DMS53 treated with DMSO at 0.1 percent for 48 hours (cell line): ENCODE data around the gene CTCFL.

Source experiments
- DNase-seq: peaks from one replicate; lab custom pipeline; 2025; ENCODE audit not compliant: unreplicated experiment; lab: John Stamatoyannopoulos, UW

Gene CTCFL

DNA sequence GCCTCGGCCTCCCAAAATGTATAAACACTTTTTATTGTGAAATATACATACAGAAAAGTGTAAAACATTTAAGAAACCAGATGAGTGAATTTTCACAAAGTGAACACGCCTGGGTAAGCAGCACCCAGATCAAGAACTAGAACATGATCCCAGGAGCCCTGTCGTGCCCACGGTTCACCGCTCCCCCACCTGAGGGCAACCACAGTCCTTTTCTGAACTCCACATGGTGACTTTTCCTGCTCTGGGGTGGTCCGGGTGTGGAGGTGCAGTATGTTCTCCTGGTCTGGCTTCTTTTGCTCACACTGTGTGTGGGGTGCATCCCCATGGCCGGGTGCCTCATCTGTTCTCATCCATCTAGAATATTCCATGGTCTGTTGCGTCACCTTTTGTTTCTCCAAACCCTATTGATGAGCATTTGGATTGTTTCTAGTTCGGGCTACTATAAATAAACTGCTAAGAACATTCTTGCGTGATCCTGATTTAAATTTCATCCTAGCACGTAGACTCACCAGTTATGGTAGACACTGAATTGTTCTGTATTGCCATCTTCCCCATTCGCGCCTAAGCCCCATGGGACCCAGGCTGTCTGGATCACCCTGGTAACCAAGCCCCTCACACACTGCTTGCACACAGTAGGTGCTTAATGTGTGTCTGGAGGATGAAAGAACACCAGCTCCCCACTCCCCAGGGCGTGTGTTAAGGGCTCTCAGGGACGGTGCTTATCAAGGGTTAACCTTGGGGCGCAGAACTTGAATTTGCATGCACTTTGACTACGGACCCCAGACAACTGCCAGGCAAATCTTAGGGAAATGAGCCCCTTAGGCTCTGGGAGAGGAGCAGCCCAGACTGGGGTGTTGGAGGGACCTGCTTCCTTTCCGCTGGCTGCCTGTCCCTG, 56.2 kb downstream of the CTCFL start:
- no peak for DNase-seq

DNA sequence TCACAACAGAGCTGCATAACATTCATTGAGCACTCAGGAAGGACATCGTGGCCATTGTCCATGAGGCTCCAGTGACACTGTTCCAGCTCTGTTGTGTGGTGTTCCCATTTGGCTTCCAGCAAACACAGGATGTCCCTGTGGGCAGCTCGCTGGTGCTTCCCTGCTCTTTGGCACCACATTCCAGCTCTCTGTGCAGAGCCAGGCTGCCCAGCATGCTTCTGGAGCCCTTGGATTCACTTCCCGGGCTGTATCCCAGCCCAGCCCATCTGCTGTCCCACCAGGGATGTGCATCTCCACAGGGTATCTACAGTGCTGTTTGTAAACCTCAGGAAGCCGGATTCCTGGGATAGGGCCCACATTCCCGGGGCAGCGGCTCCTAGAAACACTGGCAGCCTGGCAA, 57.2 kb downstream of the CTCFL start:
- DNase-seq, result no peak

DNA sequence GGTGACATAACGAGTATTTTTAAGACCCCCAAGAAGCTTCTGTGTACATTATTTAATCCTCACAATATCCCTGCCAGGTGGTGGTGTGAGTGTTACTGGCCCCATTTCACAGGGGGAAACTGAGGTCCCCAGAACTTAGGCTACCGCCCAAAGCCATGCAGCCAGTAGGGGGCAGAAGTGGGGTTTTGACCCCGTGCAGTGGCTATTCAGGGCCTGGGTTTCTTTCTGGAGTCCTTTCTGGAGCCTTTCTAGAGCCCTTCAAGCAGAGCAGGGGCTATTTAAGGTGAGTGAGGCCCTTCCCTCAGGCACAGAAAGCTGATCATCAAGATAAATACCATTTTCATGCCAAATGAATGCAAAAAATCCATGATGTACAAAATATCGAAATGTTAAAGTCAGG, 59.0 kb downstream of the CTCFL start:
- no peak for DNase-seq

DNA sequence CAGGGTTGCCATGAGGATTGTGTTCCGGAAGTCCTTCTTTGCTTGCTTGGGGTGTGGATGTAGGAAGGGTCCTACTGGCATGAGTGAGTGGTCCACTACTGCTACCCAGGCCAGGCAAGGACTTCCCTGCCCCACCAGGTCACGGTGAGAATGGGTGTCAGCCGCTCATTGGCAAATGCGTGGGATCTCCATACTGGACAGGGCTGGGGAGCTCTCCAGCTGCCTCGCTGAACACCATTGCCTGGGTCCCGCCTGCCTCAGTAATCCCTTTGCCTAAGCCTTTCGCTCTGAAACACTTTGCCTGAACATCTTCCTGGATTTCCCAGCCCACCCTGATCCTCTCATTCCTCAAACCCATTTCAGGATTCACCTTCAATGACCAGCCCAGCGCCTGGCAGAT, 59.5 kb downstream of the CTCFL start:
- no peak for DNase-seq

DNA sequence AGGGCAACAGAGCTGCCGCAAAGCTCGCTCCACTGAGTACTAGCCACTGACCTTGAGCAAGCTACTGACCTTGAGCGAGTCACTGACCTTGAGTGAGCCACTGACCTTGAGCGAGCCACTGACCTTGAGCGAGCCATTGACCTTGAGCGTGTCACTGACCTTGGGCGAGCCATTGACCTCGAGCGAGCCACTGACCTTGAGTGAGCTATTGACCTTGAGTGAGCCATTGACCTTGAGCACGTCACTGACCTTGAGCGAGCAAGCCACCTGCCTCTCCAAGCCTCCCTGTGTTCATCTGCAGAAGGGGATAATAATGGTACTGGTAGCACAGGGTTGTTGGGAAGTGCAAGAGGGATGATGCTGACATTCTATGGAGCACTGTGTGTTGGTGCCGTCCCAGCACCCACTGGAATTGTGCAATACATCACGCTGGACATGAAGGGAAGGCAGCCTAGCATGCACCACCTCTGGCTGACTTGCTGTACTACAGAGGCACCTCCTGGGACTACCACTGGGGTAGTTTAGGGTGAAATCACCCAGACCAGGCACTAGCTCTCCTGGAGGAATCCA, 60.2 kb downstream of the CTCFL start:
- no peak for DNase-seq

DNA sequence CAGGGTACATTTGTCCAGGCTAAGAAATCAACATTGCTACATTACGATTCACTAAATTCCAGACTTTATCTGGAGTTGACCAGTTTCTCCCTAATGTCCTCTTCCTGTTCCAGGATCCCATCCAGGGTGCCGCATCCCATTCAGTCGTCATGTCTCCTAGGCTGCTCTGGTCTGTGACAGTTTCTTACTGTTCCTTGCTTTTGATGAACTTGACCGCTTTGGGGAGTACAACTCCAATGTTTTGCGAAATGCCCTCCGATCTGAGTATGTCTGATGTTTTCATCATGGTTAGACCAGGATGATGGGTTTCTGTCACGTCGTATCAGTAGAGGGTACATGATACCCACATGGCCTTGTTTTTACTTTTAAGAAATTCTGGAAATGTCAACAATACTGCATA, 62.2 kb downstream of the CTCFL start:
- no peak for DNase-seq

DNA sequence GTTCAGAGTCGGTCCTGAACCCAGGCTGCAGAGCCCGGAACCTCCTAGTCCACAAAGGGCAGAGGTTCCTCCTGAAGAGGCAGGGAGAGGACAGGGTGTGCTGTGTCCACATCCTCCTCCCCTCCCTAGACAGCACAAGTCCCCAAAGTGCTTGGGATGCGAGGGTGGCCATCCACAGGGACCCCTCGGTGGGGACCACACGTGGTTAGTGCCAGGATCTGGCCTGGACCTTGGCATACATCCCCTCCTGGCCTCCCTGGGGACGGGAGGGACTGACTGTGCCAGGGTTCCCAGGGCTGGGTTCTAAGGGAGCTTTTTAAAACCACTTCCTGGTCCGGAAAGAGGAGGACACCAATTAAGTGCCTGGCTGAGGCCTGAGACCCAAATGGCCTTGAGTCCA, 63.2 kb downstream of the CTCFL start:
- no peak for DNase-seq

DNA sequence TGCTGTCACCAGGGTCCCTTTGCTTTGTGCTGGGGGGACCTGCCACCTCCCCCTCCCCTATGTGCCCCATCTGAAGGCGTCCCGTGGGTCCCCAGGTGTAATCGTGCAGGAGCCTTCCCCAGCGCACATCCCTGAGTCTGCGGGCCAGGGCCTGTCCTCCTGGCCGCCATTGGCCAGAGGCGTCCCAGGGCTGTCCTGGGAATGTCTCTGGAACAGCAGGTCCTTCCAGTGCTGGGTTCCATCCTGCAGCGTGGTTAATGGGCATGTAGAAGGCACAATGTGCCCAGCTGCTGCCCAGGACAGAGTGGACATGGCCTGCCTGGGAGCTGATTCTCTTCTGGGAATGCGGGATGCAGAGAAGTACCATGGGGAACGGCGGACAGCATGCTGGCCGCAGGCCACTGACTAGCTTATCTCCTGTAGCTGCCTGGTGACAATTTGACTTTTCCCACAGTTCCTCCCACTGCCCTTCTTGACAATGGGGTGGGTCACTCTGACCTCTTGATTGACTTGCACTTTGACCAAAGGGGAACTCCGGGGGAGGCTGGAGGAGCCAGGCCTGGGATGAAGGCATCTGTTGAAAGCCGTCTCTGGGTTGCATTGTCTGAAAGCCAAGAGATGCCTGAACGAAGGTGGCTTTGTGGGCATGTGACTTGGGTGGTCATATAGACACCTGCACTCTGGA, 64.0 kb downstream of the CTCFL start:
- DNase-seq, result no peak

DNA sequence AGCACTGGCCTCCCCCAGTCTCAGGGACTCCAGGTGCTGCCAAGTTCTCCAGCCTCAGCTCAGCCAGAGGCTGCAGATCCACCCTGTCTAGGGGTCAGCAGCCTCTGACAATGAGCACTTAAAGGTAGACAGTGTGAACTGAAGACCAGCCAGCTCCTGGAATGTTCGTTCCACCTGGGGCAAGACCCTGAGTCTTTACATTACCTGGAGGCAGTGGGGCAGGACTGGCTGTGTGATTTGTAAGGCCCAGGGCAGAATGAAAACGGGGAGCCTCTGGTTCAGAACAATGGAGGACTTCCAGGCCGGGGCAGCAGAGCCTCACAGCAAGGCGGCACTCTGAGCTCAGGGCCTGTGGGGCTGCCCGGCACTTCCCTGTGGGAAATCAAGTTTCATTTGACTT, 65.0 kb downstream of the CTCFL start:
- no peak for DNase-seq

DNA sequence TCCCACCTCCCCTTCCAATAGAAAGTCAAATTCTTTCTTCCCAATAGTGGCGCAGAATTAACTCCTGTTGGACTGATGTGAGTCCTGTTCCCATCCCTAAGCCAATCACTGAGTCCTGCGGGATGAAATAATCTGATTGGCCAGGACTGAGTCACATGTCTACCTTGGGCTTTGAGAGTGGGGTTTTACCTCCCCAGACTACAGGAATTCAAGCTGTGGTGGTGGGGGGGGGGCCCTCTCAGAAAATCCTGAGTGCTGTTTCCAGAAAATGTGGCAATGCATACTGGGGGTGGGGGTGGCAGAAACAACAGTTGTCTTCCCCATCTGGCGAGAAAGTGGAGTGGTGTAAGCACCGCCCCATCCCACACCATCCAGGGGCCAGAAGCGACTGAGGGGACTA, 65.7 kb downstream of the CTCFL start:
- DNase-seq, result no peak

DNA sequence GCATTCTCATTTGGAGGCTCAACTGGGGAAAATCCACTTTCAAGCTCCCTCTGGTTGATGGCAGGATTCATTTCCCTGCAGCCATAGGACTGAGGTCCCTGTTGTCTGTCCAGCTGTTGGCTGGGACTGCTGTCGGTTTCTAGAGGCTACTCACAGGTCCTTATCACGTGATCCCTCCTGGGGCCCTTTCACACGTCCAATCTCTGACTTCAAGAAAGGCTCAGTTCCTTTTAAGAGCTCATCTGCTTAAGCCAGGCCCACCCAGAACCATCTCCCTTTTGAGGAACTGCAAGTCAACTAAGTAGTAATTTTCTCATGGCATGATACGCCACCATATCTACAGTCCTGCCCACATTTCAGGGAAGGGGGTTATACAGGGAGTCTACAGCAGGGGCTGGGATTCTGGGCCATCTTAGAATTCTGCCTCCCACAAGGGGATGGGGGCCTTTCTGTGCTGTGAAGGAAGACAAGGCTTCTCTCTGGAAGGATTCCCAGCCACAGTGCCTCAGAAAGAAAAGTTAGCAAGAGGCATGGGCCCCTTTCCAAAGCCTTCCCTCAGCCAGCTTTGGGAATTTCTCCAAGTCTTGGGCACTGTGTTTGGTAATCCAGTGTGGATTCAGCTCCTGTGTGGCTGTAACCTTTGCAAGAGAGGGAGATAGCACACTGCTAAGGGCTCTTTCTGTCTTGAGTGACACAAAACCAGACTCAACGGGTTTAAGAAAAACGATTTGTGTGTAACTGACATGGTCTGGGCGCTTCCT, 66.4 kb downstream of the CTCFL start:
- no peak for DNase-seq

DNA sequence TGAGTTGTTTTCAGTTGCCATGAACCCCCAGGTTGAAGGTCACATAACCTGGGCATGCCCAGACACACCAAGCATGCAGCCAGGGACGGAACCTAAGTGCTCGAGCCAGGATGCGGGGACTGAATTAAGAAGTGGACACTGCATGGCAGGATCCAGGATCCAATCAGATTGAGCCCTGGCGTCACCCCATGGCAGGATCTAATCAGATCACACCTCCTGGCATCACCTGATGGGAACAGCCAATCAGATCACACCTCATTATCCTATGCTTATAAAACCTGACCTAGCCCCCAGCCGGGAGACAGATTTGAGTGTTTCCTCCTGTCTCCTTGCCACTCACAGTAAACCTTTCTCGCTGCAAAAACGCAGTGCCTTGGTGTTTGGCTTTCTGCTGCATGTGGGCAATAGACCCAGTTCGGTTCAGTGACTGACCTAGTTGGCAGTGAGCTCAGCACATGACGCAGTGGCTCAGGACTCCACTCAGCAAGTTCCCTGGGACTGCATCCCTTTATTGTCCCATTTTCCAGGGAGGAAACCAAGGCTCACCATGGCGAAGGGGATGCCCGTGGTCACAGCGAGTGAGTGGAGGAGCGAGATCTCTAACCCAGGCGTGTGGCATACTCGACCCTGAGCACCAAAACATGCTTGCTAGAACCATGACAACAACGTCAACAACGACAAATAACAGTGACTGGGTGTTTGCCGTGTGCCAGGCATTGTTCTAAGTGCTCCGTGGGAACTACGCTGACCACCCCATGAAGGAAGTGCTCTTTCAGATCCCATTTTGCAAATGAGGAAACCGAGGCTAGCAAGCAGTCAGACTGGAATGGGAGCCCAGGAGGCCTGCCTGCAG, 67.5 kb downstream of the CTCFL start:
- DNase-seq, result no peak

DNA sequence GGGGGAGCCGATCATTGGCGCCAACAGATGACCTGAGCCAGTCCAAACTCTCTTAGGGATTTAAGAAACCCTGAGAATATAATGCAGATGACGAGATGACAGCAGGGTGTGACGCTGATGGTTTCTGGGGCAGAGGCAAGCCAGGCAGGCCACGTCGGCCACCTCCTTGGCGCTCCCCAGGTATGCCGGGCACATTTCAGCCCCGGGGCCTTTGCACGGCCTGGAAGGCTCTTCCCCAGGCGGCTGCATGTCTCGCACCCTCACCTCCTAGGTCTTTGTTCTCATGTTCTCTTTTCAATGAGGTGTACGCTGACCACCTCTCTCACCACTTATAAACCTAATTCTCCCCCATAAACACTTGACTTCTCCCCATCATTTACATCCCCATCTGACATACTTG, 68.8 kb downstream of the CTCFL start:
- no peak for DNase-seq

DNA sequence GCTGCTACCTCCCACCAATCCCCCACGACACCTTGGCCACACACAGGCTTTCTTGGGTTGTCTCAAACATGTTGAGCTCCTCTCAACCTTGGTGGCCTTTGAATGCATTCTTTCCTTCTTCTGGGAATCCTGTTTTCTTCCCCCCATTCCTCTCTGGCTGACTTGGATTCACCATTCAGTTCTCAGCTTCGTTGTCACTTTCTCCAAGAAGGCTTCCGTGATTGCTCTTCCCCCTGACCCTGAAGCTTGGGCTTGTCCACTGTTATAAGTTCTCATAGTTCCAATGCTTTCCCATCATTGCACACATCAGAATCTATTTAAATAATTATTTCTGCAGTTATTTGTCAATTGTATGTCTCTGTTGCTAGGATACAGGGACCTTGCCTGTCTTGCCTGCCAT, 69.6 kb downstream of the CTCFL start:
- DNase-seq, result no peak

DNA sequence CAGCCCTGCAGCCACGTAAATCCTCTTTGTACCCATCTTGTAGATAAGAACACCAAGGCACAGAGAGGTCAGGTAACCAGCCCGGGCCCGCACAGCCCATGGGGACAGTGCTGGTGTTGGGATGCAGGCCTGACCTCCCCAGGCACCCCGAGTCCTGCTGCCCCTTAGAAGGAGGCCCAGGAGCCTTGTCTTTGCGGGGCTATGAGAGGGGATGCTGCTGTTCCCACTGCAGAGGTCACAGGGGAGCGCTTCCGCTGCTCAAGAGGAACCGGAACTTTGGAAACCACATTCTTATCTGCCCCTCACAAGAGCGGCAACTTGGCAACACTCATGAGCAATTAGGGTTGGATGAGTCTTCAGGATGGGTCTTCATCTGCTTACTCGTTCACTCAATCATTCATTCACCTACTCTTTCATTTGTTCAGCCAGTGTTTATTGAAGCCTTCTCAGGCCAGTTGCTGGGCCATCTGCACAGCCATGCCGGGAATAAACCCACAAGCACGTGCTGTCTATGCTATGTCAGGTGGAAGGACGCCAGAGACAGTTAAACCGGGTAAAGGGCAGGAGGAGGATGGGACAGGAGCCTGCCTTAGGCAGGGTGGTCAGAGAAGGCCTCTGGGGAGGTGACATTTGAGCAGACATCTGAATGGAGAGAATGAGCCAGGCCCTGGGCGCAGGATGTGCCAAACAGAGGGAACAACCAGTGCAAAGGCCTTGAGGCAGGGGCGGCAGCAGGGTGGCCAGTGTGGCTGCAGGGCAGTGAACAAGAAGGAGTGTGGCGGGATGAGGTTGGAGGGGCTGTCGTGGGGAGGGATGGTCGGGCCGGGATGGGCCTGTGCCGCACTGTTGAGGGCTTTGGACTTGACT, 72.9 kb downstream of the CTCFL start:
- no peak for DNase-seq

DNA sequence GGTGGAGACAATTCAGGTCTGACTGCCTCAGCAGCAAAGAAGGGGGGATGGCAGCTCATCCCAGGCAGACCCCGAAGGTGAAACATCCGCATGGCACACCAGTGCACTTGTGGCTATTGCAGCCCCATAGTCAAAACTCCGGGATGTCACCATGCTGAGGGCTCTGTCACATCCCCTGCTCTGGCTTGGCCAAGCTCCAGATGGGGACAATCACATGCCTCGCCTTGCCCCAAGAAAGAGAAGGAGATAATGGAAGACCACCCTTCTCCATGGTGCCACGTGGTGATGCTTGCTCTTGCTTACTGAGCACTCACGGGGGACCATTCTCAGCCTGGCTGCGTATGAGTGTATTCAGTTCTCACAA, 73.5 kb downstream of the CTCFL start:
- no peak for DNase-seq

DNA sequence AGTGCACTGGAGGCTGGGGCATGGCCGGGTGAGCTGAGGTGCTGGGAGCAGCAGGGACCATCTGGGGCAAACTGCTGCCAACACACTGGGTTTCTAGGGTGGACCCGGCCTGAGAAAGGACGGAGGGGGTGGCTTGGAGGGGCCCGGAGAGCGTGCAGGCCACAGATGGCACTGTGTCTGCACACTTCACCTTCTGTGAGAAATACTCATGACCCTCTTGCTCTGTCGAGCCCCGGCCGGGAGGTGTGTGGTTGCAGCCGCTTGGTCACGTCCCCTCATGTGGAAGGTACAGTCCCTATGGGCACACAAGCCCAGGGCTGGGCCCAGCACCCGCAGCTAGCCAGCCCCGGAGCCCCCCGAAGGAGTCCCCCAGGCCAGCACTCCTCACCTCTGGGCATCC, 74.0 kb downstream of the CTCFL start:
- no peak for DNase-seq

DNA sequence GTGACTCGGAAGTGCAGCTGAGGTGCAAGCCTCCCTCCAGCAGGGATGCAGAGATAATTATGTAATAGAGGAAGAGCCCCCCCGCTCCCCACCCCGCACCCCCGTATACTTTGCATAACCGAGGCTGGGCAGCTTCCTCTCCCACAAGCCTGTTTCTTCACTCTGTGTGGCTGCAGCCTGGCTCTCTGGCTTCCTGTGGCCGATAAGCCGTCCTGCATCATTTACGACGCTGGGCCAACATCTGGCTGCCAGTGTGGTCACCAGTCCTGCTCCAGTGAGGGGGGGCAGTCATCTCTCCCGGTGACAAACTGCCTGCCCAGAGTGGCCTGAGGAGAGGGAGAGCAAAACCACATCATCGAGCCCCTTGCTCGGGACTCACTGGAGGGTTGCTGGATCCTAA, 74.5 kb downstream of the CTCFL start:
- DNase-seq, result no peak

DNA sequence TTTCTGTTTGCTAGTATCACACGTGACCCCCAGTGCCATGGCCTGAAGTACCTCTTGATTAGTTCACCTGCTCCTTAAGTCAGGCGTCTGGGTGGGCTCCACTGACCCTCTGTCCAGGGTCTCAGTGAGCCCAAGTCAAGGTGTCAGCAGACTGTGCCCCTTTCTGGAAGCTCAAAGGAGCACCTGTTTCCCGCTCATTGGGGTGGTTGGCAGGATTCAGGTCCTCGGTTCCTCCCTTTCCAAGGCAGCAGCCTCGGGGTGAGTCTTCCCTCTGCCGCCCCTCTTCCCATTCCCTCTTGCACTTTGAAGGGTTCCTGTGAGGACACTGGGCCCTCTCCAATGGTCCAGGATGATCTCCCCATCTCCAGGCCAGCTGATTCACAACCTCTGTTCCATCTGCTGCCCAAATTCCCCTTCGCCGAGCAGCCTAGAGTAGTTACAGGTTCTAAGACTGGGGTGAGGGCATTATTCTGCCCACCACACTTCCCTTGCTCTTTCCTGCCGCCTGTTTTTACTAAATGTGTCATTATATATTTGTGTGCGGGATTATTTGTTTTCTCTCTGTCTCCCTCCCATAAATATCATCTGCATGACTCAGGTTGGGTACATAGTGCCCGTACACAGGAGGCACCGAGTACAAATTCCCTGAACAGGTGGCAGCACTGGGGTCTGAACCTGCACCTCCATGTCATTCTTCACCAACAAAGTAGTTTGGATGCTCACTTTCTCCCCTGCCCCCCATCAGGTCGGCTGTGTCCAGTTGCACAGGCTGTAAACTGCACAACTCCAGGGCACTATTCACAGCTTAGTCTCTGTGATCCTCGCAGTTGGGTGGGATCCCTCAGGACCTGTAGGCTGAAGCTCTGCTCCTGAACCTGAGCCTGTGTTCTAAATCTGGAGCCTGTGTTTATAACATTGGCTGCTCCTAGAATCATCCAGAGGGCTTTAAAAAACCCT, 75.3 kb downstream of the CTCFL start:
- DNase-seq, result no peak
